Activated CD8-positive, alpha-beta T cell treated with anti-CD3 and anti-CD28 coated beads, Interleukin-2, amount 10 ng/mL, durations not matched to agents 7 days and 5 days (primary cell): Measurements from ENCODE around the gene IL18BP. TPM values are rescaled to one million over a fixed set of nuclear protein-coding genes. Genes with fewer than 3 reads are reported as not detected.
A peak's percentile ranks its signal among the peaks of the same experiment; 100 is the strongest.

Experiments
- ATAC-seq: fragments of 150-1000 bp; cut with Tn5 transposase; one replicate; pipeline ENCODE4 v1.10.0; 2021; ENCODE audit warnings: moderate library complexity
- CTCF ChIA-PET: fragments of 350-600 bp; sonication (Branson Sonifier 250); formaldehyde crosslinking; loops from one replicate; lab custom pipeline; 2021; ENCODE audit warnings: antibody characterized with exemption; lab: Charles Lee
- POLR2A ChIA-PET: fragments of 350-600 bp; sonication (Branson Sonifier 250); formaldehyde crosslinking; loops from one replicate; lab custom pipeline; 2021; ENCODE audit warnings: antibody characterized with exemption; lab: Charles Lee
- DNase-seq: peaks from one replicate; pipeline ENCODE4 v3.0.0-alpha.2; 2020
- H3K27ac Mint-ChIP-seq: one replicate; pipeline ENCODE4 v1.8.0; 2021; ENCODE audit warnings: mild to moderate bottlenecking, mixed read lengths
- H3K27me3 Mint-ChIP-seq: one replicate; pipeline ENCODE4 v1.8.0; 2021; ENCODE audit warnings: low read depth, mixed read lengths
- H3K36me3 Mint-ChIP-seq: one replicate; pipeline ENCODE4 v1.8.0; 2021; ENCODE audit warnings: low read depth, mixed read lengths
- H3K4me1 Mint-ChIP-seq: one replicate; pipeline ENCODE4 v1.8.0; 2021; ENCODE audit warnings: low read depth, mixed read lengths
- H3K4me3 Mint-ChIP-seq: one replicate; pipeline ENCODE4 v1.8.0; 2021; ENCODE audit warnings: mild to moderate bottlenecking, mixed read lengths
- H3K9me3 Mint-ChIP-seq: one replicate; pipeline ENCODE4 v1.8.0; 2022; ENCODE audit warnings: mixed read lengths; ENCODE audit not compliant: insufficient read depth
- total RNA-seq, 2 experiments: library from RNA; stranded (reverse); gene quantifications; one replicate each; pipeline ENCODE4 v1.2.3, GENCODE V29; 2021

IL18BP gene
- total RNA-seq, 2 experiments from 2014 or later, result 15.9 to 16.2 TPM

GRCh38 chr11:71996946-71997345 is 1.8 kb upstream of the IL18BP start:
- ATAC-seq, result no peak
- no peak overlapping the region for H3K27ac Mint-ChIP-seq
- ChIA-PET POLR2A (interaction anchor here (0.5 kb wide), 1 partner anchor 363 kb away, joined by 4 read pairs; no protein-coding TSS in a partner anchor), CTCF (interaction anchor here (0.6 to 3.4 kb wide), 3 partner anchors 19 to 434 kb away, joined by 3 to 23 read pairs (median 11); no protein-coding TSS in a partner anchor)
- no peak for DNase-seq
- H3K9me3 Mint-ChIP-seq, result no peaks in the 10 kb centered on the region
- no peak overlapping the region for H3K4me3 Mint-ChIP-seq
- H3K36me3 Mint-ChIP-seq, result peaks cover 18% of the 10 kb centered on the region
- H3K27me3 Mint-ChIP-seq, result no peaks in the 10 kb centered on the region
- peaks cover 25% of the 10 kb centered on the region for H3K4me1 Mint-ChIP-seq

- ChIA-PET POLR2A (interaction anchor here (0.5 to 1.4 kb wide), 4 partner anchors 15 to 362 kb away, joined by 3 to 4 read pairs (median 4); no protein-coding TSS in a partner anchor), CTCF (interaction anchor here (2.5 to 3.4 kb wide), 3 partner anchors 20 to 93 kb away, joined by 8 to 23 read pairs (median 11); no protein-coding TSS in a partner anchor)
- DNase-seq (no peak), ATAC-seq (no peak)
- Mint-ChIP-seq H3K4me1 (peaks cover 22% of the 10 kb centered on the region), H3K9me3 (no peaks in the 10 kb centered on the region), H3K36me3 (peaks cover 25% of the 10 kb centered on the region), H3K27ac (no peak overlapping the region), H3K27me3 (no peaks in the 10 kb centered on the region), H3K4me3 (no peak overlapping the region)
Measured at GRCh38 chr11:71997594-71997993, 1.1 kb upstream of the IL18BP start.

GRCh38 chr11:71998061-71998460 is 648 bp upstream of the IL18BP start:
- no peak for ATAC-seq
- Mint-ChIP-seq H3K9me3 (no peaks in the 10 kb centered on the region), H3K27ac (peak overlapping the region; percentile 97), H3K4me1 (peaks cover 22% of the 10 kb centered on the region), H3K27me3 (no peaks in the 10 kb centered on the region), H3K4me3 (no peak overlapping the region), H3K36me3 (peaks cover 28% of the 10 kb centered on the region)
- no peak for DNase-seq
- ChIA-PET CTCF (interaction anchor here (1.2 to 3.4 kb wide), 5 partner anchors 11 to 433 kb away, joined by 3 to 23 read pairs (median 8); no protein-coding TSS in a partner anchor), POLR2A (interaction anchor here (0.6 to 1.4 kb wide), 5 partner anchors 8 to 70 kb away, joined by 3 to 9 read pairs (median 3); partner anchors contain the start of genes RNF121 and XNDC1N)

- CTCF ChIA-PET, result interaction anchor here (0.9 to 3.4 kb wide), 9 partner anchors 12 to 432 kb away, joined by 3 to 23 read pairs (median 8); no protein-coding TSS in a partner anchor
- Mint-ChIP-seq H3K9me3 (no peaks in the 10 kb centered on the region), H3K27ac (peak overlapping the region; percentile 97), H3K4me1 (peaks cover 22% of the 10 kb centered on the region), H3K36me3 (peaks cover 41% of the 10 kb centered on the region), H3K4me3 (peak overlapping the region; percentile 82), H3K27me3 (no peaks in the 10 kb centered on the region)
- DNase-seq (no peak), ATAC-seq (no peak)
- POLR2A ChIA-PET, result interaction anchor here (0.7 to 1.7 kb wide), 5 partner anchors 9 to 71 kb away, joined by 3 to 9 read pairs (median 4); partner anchors contain the start of genes RNF121 and XNDC1N
Measured at GRCh38 chr11:71999362-71999761, 653 bp downstream of the IL18BP start.

DNA sequence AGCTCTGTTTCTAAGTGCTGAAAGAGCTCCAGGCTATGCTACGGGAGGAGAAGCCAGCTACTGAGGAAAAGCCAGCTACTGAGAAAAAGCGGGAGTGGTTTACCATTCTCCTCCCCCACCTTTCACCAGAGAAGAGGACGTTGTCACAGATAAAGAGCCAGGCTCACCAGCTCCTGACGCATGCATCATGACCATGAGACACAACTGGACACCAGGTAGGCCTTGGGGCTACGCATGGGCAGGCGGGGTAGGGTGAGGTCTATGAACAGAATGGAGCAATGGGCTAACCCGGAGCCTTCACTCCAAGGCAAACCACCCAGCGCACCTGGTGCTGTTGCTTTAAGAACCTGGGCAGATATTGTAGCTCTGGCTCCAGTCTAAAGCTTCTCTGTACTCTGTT is 1.1 kb downstream of the IL18BP start:
- no peak for DNase-seq
- ATAC-seq, result no peak
- Mint-ChIP-seq H3K4me3 (peak overlapping the region; percentile 82), H3K36me3 (peaks cover 44% of the 10 kb centered on the region), H3K27ac (peak overlapping the region; percentile 97), H3K27me3 (no peaks in the 10 kb centered on the region), H3K4me1 (peaks cover 22% of the 10 kb centered on the region), H3K9me3 (no peaks in the 10 kb centered on the region)
- ChIA-PET CTCF (interaction anchor here (0.9 to 2.8 kb wide), 6 partner anchors 21 to 431 kb away, joined by 3 to 9 read pairs (median 7); no protein-coding TSS in a partner anchor), POLR2A (interaction anchor here (0.7 to 1.7 kb wide), 3 partner anchors 9 to 113 kb away, joined by 3 to 7 read pairs (median 4); partner anchors contain the start of gene ANAPC15)

- Mint-ChIP-seq H3K4me1 (peaks cover 22% of the 10 kb centered on the region), H3K9me3 (no peaks in the 10 kb centered on the region), H3K36me3 (peaks cover 48% of the 10 kb centered on the region), H3K27ac (peak overlapping the region; percentile 51), H3K27me3 (no peaks in the 10 kb centered on the region), H3K4me3 (no peak overlapping the region)
- ChIA-PET CTCF (interaction anchor here (0.9 to 2.4 kb wide), 5 partner anchors 22 to 431 kb away, joined by 3 to 9 read pairs (median 6); no protein-coding TSS in a partner anchor), POLR2A (interaction anchor here (0.7 to 1.7 kb wide), 3 partner anchors 8 to 112 kb away, joined by 3 to 7 read pairs (median 4); partner anchors contain the start of gene ANAPC15)
- DNase-seq, result no peak
- ATAC-seq, result no peak
Measured at GRCh38 chr11:72000202-72000867, 1.6 kb downstream of the IL18BP start.

DNA sequence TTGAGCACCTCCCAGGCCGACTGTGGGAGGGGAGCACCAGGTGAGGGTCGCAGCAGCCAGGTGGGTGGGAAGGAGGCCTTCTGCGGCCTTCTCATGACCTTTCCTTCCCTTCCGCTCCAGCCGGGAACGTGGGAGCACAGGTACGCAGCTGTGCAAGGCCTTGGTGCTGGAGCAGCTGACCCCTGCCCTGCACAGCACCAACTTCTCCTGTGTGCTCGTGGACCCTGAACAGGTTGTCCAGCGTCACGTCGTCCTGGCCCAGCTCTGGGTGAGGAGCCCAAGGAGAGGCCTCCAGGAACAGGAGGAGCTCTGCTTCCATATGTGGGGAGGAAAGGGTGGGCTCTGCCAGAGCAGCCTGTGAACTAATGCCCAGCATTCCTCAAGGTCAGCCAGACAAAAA is 2.6 kb downstream of the IL18BP start:
- Mint-ChIP-seq H3K4me3 (no peak overlapping the region), H3K27me3 (no peaks in the 10 kb centered on the region), H3K4me1 (peaks cover 22% of the 10 kb centered on the region), H3K27ac (no peak overlapping the region), H3K36me3 (peaks cover 54% of the 10 kb centered on the region), H3K9me3 (no peaks in the 10 kb centered on the region)
- POLR2A ChIA-PET, result interaction anchor here (1.7 kb wide), 1 partner anchor 15 kb away, joined by 5 read pairs; no protein-coding TSS in a partner anchor
- no peak for ATAC-seq
- CTCF ChIA-PET, result interaction anchor here (1.2 to 2.4 kb wide), 3 partner anchors 21 to 89 kb away, joined by 3 to 9 read pairs (median 5); no protein-coding TSS in a partner anchor
- DNase-seq, result no peak

DNA sequence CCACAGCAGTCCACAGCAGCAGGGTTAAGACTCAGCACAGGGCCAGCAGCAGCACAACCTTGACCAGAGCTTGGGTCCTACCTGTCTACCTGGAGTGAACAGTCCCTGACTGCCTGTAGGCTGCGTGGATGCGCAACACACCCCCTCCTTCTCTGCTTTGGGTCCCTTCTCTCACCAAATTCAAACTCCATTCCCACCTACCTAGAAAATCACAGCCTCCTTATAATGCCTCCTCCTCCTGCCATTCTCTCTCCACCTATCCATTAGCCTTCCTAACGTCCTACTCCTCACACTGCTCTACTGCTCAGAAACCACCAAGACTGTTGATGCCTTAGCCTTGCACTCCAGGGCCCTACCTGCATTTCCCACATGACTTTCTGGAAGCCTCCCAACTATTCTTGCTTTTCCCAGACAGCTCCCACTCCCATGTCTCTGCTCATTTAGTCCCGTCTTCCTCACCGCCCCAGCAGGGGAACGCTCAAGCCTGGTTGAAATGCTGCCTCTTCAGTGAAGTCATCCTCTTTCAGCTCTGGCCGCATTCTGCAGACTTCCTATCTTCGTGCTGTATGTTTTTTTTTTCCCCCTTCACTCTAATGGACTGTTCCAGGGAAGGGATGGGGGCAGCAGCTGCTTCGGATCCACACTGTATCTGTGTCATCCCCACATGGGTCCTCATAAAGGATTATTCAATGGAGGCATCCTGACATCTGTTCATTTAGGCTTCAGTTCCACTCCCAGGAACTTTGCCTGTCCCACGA is 3.3 kb downstream of the IL18BP start:
- Mint-ChIP-seq H3K36me3 (peaks cover 57% of the 10 kb centered on the region), H3K4me1 (peaks cover 22% of the 10 kb centered on the region), H3K27ac (peak overlapping the region; percentile 0), H3K9me3 (no peaks in the 10 kb centered on the region), H3K4me3 (no peak overlapping the region), H3K27me3 (no peaks in the 10 kb centered on the region)
- ATAC-seq (no peak), DNase-seq (no peak)
- ChIA-PET POLR2A (interaction anchor here (1.7 kb wide), 1 partner anchor 16 kb away, joined by 5 read pairs; no protein-coding TSS in a partner anchor), CTCF (interaction anchor here (1.2 to 2.4 kb wide), 2 partner anchors 25 to 89 kb away, joined by 3 to 9 read pairs; no protein-coding TSS in a partner anchor)

DNA sequence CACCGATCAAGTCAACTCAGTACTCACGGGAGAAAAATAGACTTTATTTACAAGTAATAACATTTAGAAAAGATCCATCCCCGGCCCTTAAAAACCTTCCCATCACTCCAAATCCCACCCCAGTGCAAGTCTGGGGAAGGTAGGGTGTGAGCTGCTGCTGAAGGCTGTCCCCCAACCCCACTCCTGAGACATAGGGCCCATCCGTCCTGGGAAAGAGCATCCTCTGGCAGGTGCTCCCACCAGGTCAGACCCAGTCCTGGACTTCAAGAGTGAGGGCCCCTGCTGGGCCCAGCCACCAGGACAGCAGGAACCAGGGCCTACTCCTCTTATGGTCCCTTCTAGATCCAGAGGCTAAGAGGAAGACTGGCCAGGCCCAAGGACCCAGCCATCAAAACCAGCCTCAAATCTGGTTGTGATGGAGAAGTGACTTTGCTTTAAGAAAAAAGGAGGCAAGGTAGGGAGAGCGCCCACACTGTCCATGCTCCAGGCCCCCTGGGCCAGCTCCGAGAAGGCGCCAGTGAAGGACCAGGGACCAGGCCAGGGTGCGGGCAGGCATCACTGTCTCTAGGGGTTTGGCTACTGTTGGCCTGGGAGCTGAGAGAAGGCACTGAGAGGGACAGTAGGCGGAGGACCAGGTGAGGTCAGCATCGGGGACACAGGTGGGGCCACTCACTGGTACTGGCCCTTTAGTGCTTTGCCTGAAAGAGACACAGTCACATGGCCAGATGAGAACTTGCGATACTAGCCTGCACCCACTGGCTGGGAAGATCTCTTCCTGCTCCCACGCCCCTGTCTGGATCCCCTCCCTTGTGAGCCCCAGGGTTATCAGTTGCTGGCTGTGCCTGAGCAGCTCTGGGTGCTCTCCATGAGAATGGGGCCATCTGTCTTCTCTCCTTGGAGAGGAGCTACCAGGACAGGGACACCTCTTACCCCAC is 4.4 kb downstream of the IL18BP start:
- ChIA-PET POLR2A (interaction anchor here (0.6 to 1.7 kb wide), 4 partner anchors 11 to 49 kb away, joined by 3 to 5 read pairs (median 4); no protein-coding TSS in a partner anchor), CTCF (no interaction called here)
- Mint-ChIP-seq H3K36me3 (peaks cover 66% of the 10 kb centered on the region), H3K27me3 (no peaks in the 10 kb centered on the region), H3K4me3 (no peak overlapping the region), H3K9me3 (no peaks in the 10 kb centered on the region), H3K4me1 (peaks cover 20% of the 10 kb centered on the region), H3K27ac (peak overlapping the region; percentile 32)
- no peak for ATAC-seq
- DNase-seq, result no peak

DNA sequence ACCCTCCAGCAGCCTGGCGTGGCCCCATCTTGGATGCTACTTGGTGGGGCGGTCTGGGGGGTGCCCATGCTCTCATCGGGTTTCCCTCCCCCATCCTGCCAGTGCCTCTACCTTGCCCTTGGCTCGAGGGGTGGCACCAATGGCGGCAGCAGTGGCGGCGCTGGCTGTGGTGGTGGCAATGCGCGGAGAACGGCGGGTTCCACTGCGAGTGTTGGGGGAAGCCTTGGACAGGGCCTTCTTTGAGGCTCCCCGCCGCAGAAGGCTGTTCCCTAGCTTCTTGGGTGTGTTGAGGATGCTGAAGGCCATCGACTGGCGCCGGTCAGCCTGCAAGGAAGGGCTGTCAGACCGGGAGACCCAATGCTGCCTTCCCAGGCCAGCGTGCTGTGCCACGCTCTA is 5.1 kb downstream of the IL18BP start:
- Mint-ChIP-seq H3K4me1 (peaks cover 13% of the 10 kb centered on the region), H3K4me3 (no peak overlapping the region), H3K27ac (no peak overlapping the region), H3K27me3 (no peaks in the 10 kb centered on the region), H3K36me3 (peaks cover 68% of the 10 kb centered on the region), H3K9me3 (no peaks in the 10 kb centered on the region)
- no peak for DNase-seq
- POLR2A ChIA-PET, result interaction anchor here (0.6 to 1.6 kb wide), 3 partner anchors 10 to 50 kb away, joined by 3 to 5 read pairs (median 4); no protein-coding TSS in a partner anchor
- ATAC-seq, result no peak
- CTCF ChIA-PET, result no interaction called here
